HCT116 (cell line): Measurements from ENCODE around the gene RPS28. TPM values are rescaled to one million over a fixed set of nuclear protein-coding genes. Genes with fewer than 3 reads are reported as not detected.

Source experiments
- ATAC-seq: fragments of 200-7000 bp; cut with Tn5 transposase; 2 replicates; pipeline ENCODE4 v1.9.1; 2020; ENCODE audit warnings: mild to moderate bottlenecking, moderate library complexity
- BruUV-seq: library from RNA; stranded (reverse); fragments of 400-500 nt; replicated peaks from 2 replicates; lab custom pipeline; 2021; lab: Mats Ljungman, UMichigan
- CTCF ChIA-PET: fragments of 300-600 bp; sonication (Branson Sonifier 250); formaldehyde crosslinking; loops from one replicate; lab custom pipeline; 2021; ENCODE audit warnings: antibody characterized with exemption; lab: Charles Lee
- POLR2A ChIA-PET: fragments of 300-600, 350-600 bp; sonication (Branson Sonifier 250); formaldehyde crosslinking; loops from one replicate; lab custom pipeline; 2021; ENCODE audit warnings: antibody characterized with exemption; lab: Charles Lee
- RAD21 ChIA-PET, 2 experiments: fragments of 300-600 bp; sonication (Branson Sonifier 250); formaldehyde crosslinking; loops; one replicate each; lab custom pipeline; 2023; ENCODE audit warnings: low total read pairs in 2 of 2; ENCODE audit not compliant: uncharacterized antibody in 2 of 2, unreplicated experiment in 2 of 2, low non-redundant PET in 1 of 2; lab: Charles Lee
- DNase-seq: peaks from one replicate; pipeline ENCODE4 v3.0.0-alpha.2; 2010; ENCODE audit warnings: low read depth, low spot score
- H2AFZ ChIP-seq: fragments of 200-600 bp; shearing (Covaris generic), sonication (generic); 2 replicates; pipeline ENCODE4 v1.6.1; 2017; ENCODE audit warnings: low read depth, mixed run types, mixed read lengths, antibody characterized with exemption, low read length; ENCODE audit not compliant: poor library complexity, severe bottlenecking
- H3K27ac ChIP-seq: 2 replicates; pipeline ENCODE4 v1.5.1; 2012; ENCODE audit warnings: low read depth, low read length
- H3K27me3 ChIP-seq: fragments of 200-600 bp; sonication (generic); 2 replicates; pipeline ENCODE4 v1.6.1; 2016; ENCODE audit warnings: mixed run types, low read length, mixed read lengths; ENCODE audit not compliant: insufficient read depth
- H3K36me3 ChIP-seq, 2 experiments: fragments of 200-500 bp in 1 of 2; fragments of 200-600 bp in 1 of 2; sonication (Bioruptor generic) in 1 of 2; sonication (generic) in 1 of 2; 2 replicates each; pipeline versions ENCODE4 v1.5.1 to v1.6.1; 2014 to 2016; ENCODE audit warnings: low read length in 2 of 2, inconsistent platforms in 1 of 2, mixed read lengths in 1 of 2, mixed run types in 1 of 2; ENCODE audit not compliant: insufficient read depth in 2 of 2, control insufficient read depth in 1 of 2
- H3K4me1 ChIP-seq, 2 experiments: fragments of 200-600 bp in 1 of 2; sonication (generic) in 1 of 2; 2 replicates each; pipeline versions ENCODE4 v1.5.1 to v1.6.1; 2012 to 2017; ENCODE audit warnings: low read length in 2 of 2, inconsistent platforms in 1 of 2, mild to moderate bottlenecking in 1 of 2, mixed read lengths in 1 of 2, mixed run types in 1 of 2, moderate library complexity in 1 of 2; ENCODE audit not compliant: insufficient read depth in 2 of 2, control insufficient read depth in 1 of 2
- H3K4me2 ChIP-seq: fragments of 200-600 bp; sonication (generic); 2 replicates; pipeline ENCODE4 v1.6.1; 2017; ENCODE audit warnings: mixed run types, low read length, mixed read lengths
- H3K4me3 ChIP-seq, 2 experiments: fragments of 200-600 bp in 1 of 2; sonication (generic) in 1 of 2; replicated peaks in 1 of 2; 2 replicates each; pipeline ENCODE4 v1.5.1; 2011 to 2016; ENCODE audit warnings: low read length in 2 of 2, control low read depth in 1 of 2, low read depth in 1 of 2, mild to moderate bottlenecking in 1 of 2, mixed read lengths in 1 of 2, mixed run types in 1 of 2
- H3K79me2 ChIP-seq: fragments of 200-600 bp; sonication (generic); 2 replicates; pipeline ENCODE4 v1.6.1; 2017; ENCODE audit warnings: mild to moderate bottlenecking, mixed run types, low read length, moderate library complexity, mixed read lengths; ENCODE audit not compliant: insufficient read depth
- H3K9ac ChIP-seq: fragments of 200-600 bp; sonication (generic); 2 replicates; pipeline ENCODE4 v1.6.1; 2016; ENCODE audit warnings: low read length, mixed read lengths
- H3K9me2 ChIP-seq: fragments of 200-600 bp; sonication (generic), shearing (Covaris generic); 2 replicates; pipeline ENCODE4 v1.6.1; 2017; ENCODE audit warnings: mixed run types, mild to moderate bottlenecking, moderate library complexity; ENCODE audit not compliant: insufficient read depth
- H3K9me3 ChIP-seq, 2 experiments: fragments of 200-500 bp in 1 of 2; fragments of 200-600 bp in 1 of 2; sonication (Bioruptor generic) in 1 of 2; sonication (generic) in 1 of 2; 2 replicates each; pipeline ENCODE4 v1.6.1; 2014 to 2017; ENCODE audit warnings: low read length in 2 of 2, mixed read lengths in 2 of 2, inconsistent platforms in 1 of 2, low read depth in 1 of 2, mild to moderate bottlenecking in 1 of 2, mixed run types in 1 of 2, moderate library complexity in 1 of 2; ENCODE audit not compliant: control insufficient read depth in 1 of 2, insufficient read depth in 1 of 2
- H4K20me1 ChIP-seq: fragments of 200-600 bp; sonication (generic), shearing (Covaris generic); 2 replicates; pipeline ENCODE4 v1.6.1; 2017; ENCODE audit warnings: mixed run types, mild to moderate bottlenecking, moderate library complexity; ENCODE audit not compliant: insufficient read depth
- ATF3 ChIP-seq: IDR thresholded peaks from 2 replicates; pipeline ENCODE4 v1.6.1; 2012
- CBX3 ChIP-seq: IDR thresholded peaks from 2 replicates; pipeline ENCODE4 v1.6.1; 2012; ENCODE audit warnings: low read depth
- CEBPB ChIP-seq: IDR thresholded peaks from 2 replicates; pipeline ENCODE4 v1.6.1; 2012; ENCODE audit warnings: low read depth
- CTCF ChIP-seq, 3 experiments: fragments of 200-600 bp in 1 of 3; sonication (generic) in 1 of 3; IDR thresholded peaks in 2 of 3; conservative IDR thresholded peaks in 1 of 3; 2 replicates each; pipeline ENCODE4 v1.5.1; 2012 to 2017; ENCODE audit warnings: low read depth in 2 of 3, low read length in 2 of 3, antibody characterized with exemption in 1 of 3, borderline replicate concordance in 1 of 3, control low read depth in 1 of 3, mild to moderate bottlenecking in 1 of 3, mixed read lengths in 1 of 3, mixed run types in 1 of 3, moderate library complexity in 1 of 3; ENCODE audit not compliant: insufficient read depth in 1 of 3
- EGR1 ChIP-seq: IDR thresholded peaks from 2 replicates; pipeline ENCODE4 v1.6.1; 2012; ENCODE audit warnings: low read depth
- EZH2phosphoT487 ChIP-seq: fragments of 200-600 bp; IDR thresholded peaks from 2 replicates; pipeline ENCODE4 v1.6.1; 2018; ENCODE audit warnings: antibody characterized with exemption, borderline replicate concordance
- FOSL1 ChIP-seq: IDR thresholded peaks from 2 replicates; pipeline ENCODE4 v1.6.1; 2012; ENCODE audit warnings: low read depth
- MAX ChIP-seq: IDR thresholded peaks from 2 replicates; pipeline ENCODE4 v1.6.1; 2012
- POLR2A ChIP-seq: IDR thresholded peaks from 2 replicates; pipeline ENCODE4 v1.7.0; 2011; ENCODE audit warnings: borderline replicate concordance; ENCODE audit not compliant: insufficient read depth, insufficient read length; ENCODE audit errors: extremely low read depth
- POLR2AphosphoS5 ChIP-seq: IDR thresholded peaks from 2 replicates; pipeline ENCODE4 v1.6.1; 2011; ENCODE audit warnings: mild to moderate bottlenecking, low read depth, low read length, moderate library complexity
- REST ChIP-seq: IDR thresholded peaks from 2 replicates; pipeline ENCODE4 v1.6.1; 2012; ENCODE audit warnings: low read depth
- SIN3A ChIP-seq: IDR thresholded peaks from 2 replicates; pipeline ENCODE4 v1.6.1; 2012; ENCODE audit warnings: low read depth
- SRF ChIP-seq: IDR thresholded peaks from 2 replicates; pipeline ENCODE4 v1.6.1; 2012; ENCODE audit warnings: low read depth
- YY1 ChIP-seq: IDR thresholded peaks from 2 replicates; pipeline ENCODE4 v1.6.1; 2011; ENCODE audit warnings: low read length, low read depth, moderate library complexity, mild to moderate bottlenecking; ENCODE audit not compliant: insufficient replicate concordance; ENCODE audit errors: extremely low read depth
- ZNF274 ChIP-seq: fragments of 200-500 bp; sonication (Bioruptor generic); IDR thresholded peaks from 2 replicates; pipeline ENCODE4 v1.6.1; 2014; ENCODE audit warnings: mild to moderate bottlenecking, low read depth, low read length, inconsistent platforms
- intact Hi-C: fragments of 100-400 bp; cut with micrococcal nuclease; formaldehyde crosslinking; loops from 2 replicates; pipeline ENCODE4 v1.10.0; 2022
- total RNA-seq: library from RNA; stranded (reverse); gene quantifications from one replicate; pipeline ENCODE4 v1.2.1, GENCODE V29; 2021; ENCODE audit not compliant: unreplicated experiment

The RPS28 gene
- total RNA-seq, 1 experiment from 2014 or later = 2,379 TPM

- Histone ChIP-seq H3K9ac (peak overlapping the region; percentile 90), H3K79me2 (peaks cover 15% of the 10 kb centered on the region), H3K27ac (peak overlapping the region; percentile 100), H4K20me1 (no peaks in the 10 kb centered on the region), H3K4me1 (peaks cover 18 to 31% of the 10 kb centered on the region in 2 experiments), H3K9me2 (no peaks in the 10 kb centered on the region), H3K36me3 (no peaks in the 10 kb centered on the region), H3K4me3 (peak overlapping the region; percentile 40 to 82), H3K27me3 (no peaks in the 10 kb centered on the region), H3K4me2 (peak overlapping the region; percentile 97), H3K9me3 (no peaks in the 10 kb centered on the region), H2AFZ (peak overlapping the region; percentile 32)
- intact Hi-C loops = loop anchor here (10.0 kb wide), 1 partner anchor 181 kb away; no protein-coding TSS in a partner anchor
- no TSS peak for BruUV-seq
- ChIA-PET CTCF (interaction anchor here (0.9 to 3.5 kb wide), 16 partner anchors 9 to 415 kb away, joined by 3 to 21 read pairs (median 4); partner anchors contain the start of genes SNAPC2 and TIMM44), RAD21 (interaction anchor here (0.6 to 0.8 kb wide), 3 partner anchors 19 to 318 kb away, joined by 3 read pairs; no protein-coding TSS in a partner anchor), POLR2A (interaction anchor here (0.6 to 4.5 kb wide), 9 partner anchors 8 to 178 kb away, joined by 3 to 37 read pairs (median 4); partner anchors contain the start of genes HNRNPM, KANK3, NDUFA7 and RAB11B)
- TF ChIP-seq SIN3A = no peak
- no peak for TF ChIP-seq CBX3
- TF ChIP-seq SRF = no peak
- no peak for TF ChIP-seq EGR1
- no peak; the same call in 1 of the 2 replicates for TF ChIP-seq MAX
- TF ChIP-seq CTCF (IDR thresholded peaks at IDR 0.05 in 2 of 3, conservative IDR thresholded peaks at IDR 0.05 in 1 of 3; ENCODE audit: borderline replicate concordance in 1 of 3, insufficient read depth in 1 of 3, low read depth in 2 of 3, low read length in 2 of 3) = peak in 2 of 3 experiments; percentile 58 to 59; a peak in 4 of 6 replicates
- TF ChIP-seq ZNF274 = no peak
- no peak for TF ChIP-seq POLR2A
- TF ChIP-seq FOSL1 = no peak
- TF ChIP-seq POLR2AphosphoS5 = peak; percentile 2; the same call in 1 of the 2 replicates
- TF ChIP-seq REST = no peak
- TF ChIP-seq CEBPB = no peak
- no peak for TF ChIP-seq EZH2phosphoT487
- TF ChIP-seq ATF3 = no peak
- TF ChIP-seq YY1 = no peak
- DNase-seq = no peak
- peak; percentile 75 for ATAC-seq
These were observed 14.2 kb downstream of the RPS28 start for GRCh38 chr19:8335343-8336071.
